HG03139 (cell line): ENCODE results near the gene FOXD3.
A peak's percentile ranks its signal among the peaks of the same experiment; 100 is the strongest.
"Not testable (repeated sequence)": the region's sequence is repeated elsewhere in the genome, so short reads cannot be mapped to it uniquely, and the experiment has no call there.

ENCODE experiments used
- ATAC-seq: cut with Tn5 transposase; IDR thresholded peaks from one replicate; pipeline ENCODE4 v1.9.1; 2021; ENCODE audit not compliant: unreplicated experiment

Gene FOXD3

DNA sequence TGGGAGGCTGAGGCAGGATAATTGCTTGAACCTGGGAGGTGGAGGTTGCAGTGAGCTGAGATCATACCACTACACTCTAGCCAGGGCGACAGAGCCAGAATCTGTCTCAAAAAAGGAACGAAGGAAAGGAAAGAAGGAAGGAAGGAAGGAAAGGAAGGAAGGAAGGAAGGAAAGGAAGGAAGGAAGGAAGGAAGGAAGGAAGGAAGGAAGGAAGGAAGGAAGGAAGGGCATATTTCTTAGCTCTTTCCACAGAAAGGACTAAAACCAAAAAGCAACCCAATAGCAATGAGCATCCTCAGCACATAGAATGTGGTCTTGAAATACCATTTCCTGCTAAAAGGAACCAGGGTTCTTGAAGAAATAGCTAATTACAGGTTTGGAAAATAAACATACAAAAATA is 33.9 kb downstream of the FOXD3 start:
- ATAC-seq: not testable (repeated sequence)

DNA sequence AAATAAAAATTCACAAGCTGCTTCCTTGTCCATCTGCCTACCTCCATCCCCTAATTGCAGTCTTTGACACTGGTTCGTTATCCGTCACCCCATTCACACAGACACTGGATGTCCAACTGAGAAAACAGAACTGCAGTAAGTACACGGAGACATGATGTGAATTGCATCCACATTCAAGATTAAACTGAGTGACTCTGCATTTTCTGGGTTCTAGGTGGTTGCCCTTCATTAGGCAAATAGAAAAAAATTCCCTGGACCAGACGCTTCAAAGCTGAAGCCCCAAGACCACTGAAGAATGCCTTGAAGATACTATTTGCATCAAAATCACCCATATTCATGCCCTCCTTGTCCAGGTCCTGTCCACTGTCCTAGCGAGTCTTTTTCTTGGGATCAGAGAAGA is 37.2 kb downstream of the FOXD3 start:
- no peak for ATAC-seq

DNA sequence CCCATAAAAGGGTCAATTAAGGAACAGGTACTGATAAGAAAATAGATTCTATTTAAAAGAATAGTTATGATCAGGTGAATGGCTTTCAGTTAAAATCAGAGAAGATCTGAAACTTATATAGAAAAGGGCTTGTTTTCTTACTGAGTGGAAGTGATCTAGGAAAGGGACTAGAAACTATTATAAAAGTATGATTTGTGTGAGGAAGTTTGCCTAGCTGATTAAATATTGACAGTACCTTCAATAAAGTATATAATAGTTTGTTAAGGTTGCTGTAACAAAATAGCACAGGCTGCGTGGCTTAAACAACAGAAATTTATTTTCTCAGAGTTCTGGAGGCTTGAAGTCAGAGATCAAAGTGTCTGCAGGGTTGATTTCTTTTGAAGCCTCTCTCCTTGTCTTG is 39.7 kb downstream of the FOXD3 start:
- no peak for ATAC-seq

DNA sequence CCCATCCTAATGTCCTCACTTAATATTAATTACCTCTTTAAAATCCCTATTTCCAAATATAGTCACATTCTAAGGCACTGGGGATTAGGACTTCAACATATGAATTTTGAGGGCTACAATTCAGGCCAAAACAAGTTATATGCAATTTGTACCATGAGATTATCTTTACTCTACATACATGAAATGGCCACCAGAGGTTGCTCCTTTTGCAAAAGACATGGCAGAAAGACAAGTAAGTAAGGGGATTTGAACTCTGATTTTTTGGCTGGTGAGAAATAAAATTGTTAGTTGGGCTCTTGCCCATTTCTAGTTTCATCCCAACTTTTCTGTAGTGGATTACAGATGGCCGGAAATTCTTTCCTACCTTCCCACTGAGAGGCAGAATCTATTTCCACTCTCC is 40.2 kb downstream of the FOXD3 start:
- no peak for ATAC-seq

DNA sequence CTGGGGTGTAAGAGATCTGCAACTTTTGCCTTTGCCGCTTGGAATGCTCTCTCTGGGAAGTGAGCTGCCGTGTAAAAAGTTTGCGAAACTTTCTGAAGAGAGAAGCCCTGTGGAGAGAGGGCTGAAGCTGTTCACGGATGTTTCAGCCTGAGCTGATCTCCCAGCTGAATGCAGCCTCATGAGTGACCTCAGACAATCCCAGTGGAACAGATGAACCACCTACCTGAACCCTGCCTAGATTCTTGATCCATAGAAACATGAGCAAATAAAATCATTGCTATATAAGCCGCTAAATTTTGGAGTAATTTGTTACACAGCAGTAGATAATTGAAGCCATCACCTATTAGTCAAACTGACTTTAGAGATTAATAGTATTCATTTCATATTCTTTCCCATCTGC is 40.6 kb downstream of the FOXD3 start:
- no peak for ATAC-seq

DNA sequence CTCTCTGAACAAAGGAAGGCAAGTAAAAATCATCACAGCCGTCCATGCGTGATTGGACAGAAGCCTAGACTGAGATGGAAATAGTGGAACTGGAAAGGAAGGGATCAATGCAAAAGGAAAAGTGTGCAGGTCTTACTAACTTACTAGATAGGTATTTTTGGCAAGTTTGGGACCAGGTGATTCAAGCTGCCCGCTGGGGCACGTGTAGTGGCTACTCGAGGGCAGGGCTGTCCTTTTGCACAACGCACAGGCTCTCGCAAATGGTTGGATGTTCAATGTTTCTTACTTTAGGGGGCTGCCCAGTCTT is 44.5 kb downstream of the FOXD3 start:
- ATAC-seq: no peak

DNA sequence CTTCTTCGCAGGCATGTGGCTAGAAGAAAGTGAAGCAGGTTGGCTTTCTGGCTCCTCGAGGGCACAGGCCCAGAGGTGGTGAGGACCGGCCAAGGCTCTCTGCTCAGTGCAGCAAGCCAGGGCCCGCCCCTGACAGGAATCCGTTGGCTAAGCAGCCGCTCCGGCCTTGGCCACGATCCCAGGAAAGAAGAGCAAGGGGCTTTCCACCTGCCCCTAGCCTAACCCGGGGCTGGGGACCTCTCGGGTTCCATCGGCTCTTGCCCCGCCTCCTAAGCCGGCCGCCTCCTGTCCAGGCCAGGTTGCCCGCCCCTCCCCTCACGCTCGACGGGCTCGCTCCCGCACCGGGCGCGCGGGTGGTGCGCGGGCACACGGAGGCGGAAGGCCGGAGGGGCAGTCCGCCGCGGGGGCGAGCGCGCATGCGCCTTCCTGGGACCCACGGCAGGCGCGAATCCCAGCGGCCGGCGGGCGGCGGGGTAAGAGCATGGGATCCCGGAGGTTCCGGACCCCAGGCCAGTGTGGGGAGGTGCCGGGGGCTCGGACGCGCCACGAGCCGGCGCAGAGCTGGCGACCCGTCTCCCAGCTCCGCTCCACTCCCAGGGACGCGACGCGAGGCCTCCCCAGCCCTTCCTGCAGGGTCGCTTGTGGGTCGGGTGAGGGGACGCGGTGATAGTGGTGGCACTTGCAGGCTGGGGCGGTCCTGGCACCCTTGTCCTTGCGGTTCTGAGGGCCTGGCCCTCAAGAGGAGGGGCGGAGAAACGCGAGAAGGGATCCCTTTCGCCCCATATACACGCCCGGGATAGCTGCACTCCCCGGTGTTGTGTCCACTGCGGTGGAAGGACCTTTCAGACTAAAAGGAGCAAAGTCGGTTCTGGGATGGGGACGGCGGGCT is 45.1 kb downstream of the FOXD3 start, which contains the start of gene ALG6:
Gene ALG6 (plus strand): TSS at position 413 of the 889 bp plus-strand sequence. CDS start 3,351 bp downstream, outside the sequence.
- peak; percentile 91 for ATAC-seq

DNA sequence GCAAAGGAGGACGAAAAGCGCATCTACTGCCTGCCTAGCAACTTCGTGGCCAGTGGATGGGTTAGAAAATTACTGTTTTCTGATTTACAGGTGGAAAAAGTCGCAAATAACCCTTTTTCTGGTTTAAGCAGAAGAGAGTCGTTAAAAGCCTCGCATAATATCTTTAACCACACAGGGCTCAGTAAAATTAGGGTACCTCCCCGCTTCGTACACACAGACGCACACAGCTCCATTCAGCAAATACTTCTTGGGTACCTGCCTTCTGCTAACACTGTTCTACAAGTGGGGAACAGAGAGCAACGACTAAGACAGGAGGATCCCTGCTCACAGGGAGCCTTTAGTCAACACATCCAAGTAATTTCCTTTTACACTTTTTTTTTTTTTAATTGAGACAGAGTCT is 45.8 kb downstream of the FOXD3 start:
- no peak for ATAC-seq
